Left lobe of liver (tissue), 2 donors: ENCODE results near the gene PHYKPL. TPM values are rescaled to one million over a fixed set of nuclear protein-coding genes. Genes with fewer than 3 reads are reported as not detected.

Experiments
- ATAC-seq: fragments of 200-7000 bp; cut with Tn5 transposase; one replicate; pipeline ENCODE4 v1.9.1; 2020; ENCODE audit warnings: mild to moderate bottlenecking, moderate library complexity
- DNase-seq: peaks from one replicate; pipeline ENCODE4 v3.0.0-alpha.2; 2020; ENCODE audit warnings: low spot score
- total RNA-seq: library from RNA; stranded (reverse); gene quantifications from one replicate; pipeline ENCODE4 v1.2.1, GENCODE V29; 2021
- donor health status: DM: no; HTN: no; CAD: no; lungs with moderate emphysema.
- donor health status: DM: no; HTN: yes; CAD: no.

PHYKPL gene
- total RNA-seq, 1 donor from 2014 or later, result 74.1 TPM

DNA sequence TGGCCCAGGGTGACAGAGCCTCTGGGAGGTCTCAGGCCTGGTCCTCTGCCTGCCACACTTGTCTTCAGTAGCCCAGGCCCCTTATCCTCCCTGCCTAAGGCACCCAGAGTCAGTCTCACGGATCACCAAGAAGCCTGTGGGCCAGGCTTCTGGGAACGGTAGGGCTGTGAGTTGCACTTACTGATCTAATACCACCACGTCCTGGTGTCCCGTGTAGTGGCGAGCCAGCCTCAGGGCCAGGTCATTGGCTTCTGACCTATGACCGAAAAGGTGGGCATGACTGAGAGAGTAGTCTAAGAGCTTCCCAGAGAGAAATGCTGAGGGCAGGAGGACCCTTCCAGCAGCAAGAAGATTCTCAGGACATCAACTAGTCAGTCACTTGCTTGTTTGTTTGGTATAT is 7.4 kb downstream of the PHYKPL start:
- peak; percentile 51 for ATAC-seq
- no peak for DNase-seq

DNA sequence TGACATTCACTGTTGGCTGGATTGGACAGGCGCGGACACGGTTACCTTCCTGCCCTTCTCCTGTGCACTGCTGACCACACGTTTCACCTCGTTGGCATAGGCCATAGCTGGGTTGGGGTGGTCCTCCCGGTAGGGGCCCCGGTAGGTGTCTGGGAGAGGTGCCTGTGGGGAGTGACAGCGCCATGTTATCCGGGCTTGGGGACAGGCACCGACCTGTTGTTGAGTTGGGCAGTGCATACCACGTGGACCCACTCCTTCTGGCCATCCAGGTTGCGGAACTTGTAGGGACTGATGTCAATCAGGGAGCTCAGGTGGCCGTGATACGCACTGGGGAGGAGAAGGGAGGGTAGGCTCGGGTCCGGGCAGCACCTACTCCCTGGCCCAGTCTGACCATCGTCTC is 8.2 kb downstream of the PHYKPL start:
- DNase-seq (no peak), ATAC-seq (no peak)

- DNase-seq, result no peak
- no peak for ATAC-seq
Measured at GRCh38 chr5:178223828-178224335, 8.7 kb downstream of the PHYKPL start.

DNA sequence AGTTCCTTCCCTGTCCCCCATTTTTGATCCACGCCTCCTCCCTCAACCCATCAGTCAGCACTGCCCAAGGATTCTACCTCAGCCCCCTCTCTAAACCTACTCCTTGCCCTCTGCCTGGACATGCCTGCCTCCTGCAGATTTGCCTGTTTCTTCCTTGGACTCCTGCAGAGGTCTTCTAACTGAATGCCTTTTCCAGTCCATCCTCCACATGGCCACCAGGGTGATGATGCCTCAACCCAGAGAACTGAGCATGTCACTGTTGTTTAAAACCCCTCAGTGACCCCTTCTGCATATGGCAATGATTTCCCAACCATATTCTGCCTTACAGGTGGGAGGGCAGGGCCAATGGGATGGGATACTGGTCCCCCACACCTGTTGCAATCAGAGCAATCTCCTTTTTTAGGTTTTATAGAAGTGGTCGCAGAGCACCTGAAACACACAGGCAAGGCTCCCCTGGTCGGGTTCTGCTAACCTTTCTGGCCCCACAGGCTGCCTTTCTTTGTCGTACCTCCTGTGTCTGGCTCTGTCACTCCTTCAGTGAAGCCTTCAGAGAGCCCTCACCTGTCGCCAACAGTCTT is 9.3 kb downstream of the PHYKPL start:
- no peak for DNase-seq
- no peak for ATAC-seq

GRCh38 chr5:178222292-178222691 is 10.3 kb downstream of the PHYKPL start:
- ATAC-seq (no peak), DNase-seq (no peak)

DNA sequence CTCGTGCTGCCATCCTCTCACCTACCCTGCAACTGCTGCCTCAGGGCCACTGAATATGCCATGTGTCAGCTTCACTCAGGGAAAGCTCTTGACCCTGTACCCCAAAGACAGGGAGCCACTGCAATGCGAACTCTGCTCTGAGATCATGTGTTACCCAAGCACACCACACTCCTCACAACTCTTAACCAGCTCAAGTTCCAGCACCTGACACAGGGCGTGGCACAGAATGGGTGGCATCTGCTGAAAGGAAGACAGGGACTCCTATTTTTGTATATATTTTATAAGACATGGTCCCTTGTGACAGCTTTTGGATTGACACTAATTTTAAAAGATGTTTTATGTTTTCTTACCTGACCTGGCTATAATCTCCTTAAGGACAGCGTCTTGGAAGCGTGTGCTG is 10.7 kb downstream of the PHYKPL start:
- ATAC-seq (no peak), DNase-seq (no peak)

DNA sequence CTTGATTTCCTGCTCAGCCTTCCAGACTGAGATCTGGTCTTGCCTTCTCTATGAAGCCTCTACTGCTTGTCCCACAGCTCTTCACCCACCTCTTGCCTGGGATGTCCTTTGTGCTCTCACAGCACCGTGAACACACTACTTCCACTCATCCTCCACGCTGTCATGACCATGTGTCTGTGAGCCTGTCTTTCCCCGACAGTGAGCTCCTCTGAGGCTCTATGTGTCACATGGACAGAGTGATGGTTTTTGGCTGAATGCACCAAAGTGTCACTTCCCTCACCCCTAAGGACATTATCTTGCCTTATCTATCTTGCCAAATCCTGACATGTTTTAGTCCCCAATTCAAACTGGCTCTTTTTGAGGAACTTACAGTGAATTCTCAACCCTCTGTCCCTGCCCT is 11.3 kb downstream of the PHYKPL start:
- no peak for DNase-seq
- peak; percentile 5 for ATAC-seq

- DNase-seq (no peak), ATAC-seq (no peak)
Measured at GRCh38 chr5:178218827-178219226, 13.8 kb downstream of the PHYKPL start.

DNA sequence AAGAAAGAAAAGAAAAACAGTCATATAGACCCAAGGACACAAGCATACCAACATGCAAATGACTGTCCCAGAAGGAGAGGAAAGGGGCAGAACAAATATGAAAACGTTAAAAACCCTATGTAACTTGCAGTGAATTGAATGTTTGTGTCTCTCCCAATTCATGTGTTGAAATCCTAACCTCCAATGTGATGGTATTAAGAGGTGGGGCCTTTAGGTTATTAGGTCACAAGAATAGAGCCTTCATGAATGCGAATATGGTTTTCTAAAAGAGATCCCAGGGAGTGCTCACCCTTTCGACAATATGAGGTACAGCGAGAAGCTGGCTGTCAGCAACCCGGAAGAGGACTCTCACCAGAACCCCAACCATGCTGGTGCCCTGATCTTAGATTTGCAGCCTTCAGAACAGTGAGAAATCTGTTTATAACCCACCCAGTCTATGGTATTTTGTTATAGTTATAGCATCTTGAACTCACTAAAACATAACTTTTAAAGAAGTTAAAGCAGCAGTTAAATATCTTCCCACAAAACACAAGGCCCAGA is 14.3 kb downstream of the PHYKPL start:
- no peak for DNase-seq
- no peak for ATAC-seq

GRCh38 chr5:178216779-178217178 is 15.8 kb downstream of the PHYKPL start:
- no peak for ATAC-seq
- no peak for DNase-seq

DNA sequence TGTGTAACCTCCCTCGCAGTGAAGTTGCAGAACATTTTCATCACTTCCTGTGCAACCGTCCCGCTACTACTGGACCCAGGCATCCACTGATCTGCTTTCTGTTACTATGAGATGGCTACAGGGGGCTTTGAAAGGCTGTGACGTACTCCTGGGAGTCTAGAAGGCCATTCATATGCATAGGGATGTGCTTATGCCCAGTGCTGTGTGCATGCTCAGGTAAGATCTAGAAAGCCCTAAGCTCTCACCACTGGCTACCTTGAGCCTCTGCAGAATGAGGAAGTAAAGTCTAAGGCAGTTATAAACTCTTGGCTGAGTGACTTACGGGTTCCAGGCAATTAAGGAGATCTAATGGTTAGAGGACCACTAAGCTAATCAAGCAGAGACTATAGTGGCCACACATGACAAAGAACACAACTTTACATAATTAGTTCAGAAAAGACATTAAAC is 16.5 kb downstream of the PHYKPL start:
- no peak for ATAC-seq

GRCh38 chr5:178215280-178216002 is 17.2 kb downstream of the PHYKPL start:
- ATAC-seq (no peak), DNase-seq (no peak)

More for the DNA sequence above, 16.5 kb downstream of the PHYKPL start:
- no peak for DNase-seq

GRCh38 chr5:178214160-178214803 is 18.3 kb downstream of the PHYKPL start:
- ATAC-seq (peak; percentile 1), DNase-seq (no peak)

DNA sequence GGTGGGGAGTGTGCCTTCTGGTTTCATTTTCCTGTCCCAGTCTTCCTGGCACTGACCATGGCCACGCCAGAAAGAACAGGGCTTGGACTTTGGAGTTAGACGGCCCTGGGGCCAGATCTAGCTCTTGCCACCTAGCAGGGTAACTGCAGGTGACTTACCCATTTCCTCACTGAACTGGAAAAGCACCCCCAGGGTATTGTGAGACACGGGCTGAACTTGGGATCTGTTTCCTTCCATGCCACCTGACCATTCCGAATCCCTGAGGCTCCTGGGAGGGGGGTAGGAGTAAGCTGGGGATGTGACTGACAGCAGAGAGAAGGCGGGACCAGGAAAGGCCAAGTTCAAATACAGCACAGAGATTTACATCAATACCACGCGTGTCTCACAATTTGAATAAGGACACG is 18.9 kb downstream of the PHYKPL start:
- peak; percentile 68 for ATAC-seq
- peak; percentile 85 for DNase-seq

- ATAC-seq (peak; percentile 81), DNase-seq (peak; percentile 91)
Measured at GRCh38 chr5:178213003-178213461, 19.6 kb downstream of the PHYKPL start.

- DNase-seq (no peak), ATAC-seq (no peak)
Measured at GRCh38 chr5:178212241-178213002, 20.2 kb downstream of the PHYKPL start.

DNA sequence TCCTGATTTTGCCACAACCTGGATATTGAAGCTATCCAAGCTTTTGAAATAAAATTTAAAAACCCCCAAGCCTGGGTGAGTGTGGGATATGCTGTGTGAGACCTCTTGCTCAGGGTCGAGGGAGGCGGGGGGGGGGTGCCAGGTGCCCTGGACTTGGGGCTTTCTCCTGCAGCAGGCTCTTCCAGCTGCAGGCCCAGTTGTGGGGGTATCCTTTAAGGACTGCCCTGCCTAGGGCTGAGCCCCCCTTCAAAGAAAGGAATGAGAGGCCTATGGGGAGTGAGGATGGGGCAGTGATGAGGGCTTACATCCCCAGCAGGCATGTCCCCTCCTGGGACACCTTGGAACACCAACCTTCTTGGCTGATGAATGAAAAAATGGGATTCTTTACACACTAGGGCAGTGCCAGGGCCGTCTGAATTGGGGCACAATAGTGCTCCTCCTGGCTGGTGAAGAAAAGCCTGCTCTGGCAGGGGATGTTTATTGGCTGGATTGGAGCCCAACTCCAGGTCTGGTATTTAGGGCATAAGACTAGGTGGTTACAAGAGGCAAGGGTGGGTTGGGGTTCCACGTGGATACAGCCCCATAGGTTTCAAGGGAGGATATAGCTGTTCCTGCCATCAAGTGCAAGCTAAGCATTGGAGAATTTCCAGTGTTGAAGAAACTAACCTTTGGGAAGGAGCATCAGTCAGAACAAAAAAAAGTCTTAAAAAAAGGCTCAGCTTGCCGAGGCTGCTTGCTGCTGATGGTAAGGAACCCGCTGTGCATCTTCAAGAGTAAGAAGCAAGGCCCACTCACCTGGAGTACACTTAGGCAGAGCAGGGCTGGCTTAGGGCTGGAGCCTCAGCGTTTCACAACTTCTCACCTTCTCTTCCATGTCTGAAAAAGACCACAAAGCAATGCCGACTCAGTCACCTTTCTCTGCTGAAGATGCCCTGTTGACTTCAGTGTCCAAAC is 21.2 kb downstream of the PHYKPL start:
- DNase-seq (no peak), ATAC-seq (no peak)

DNA sequence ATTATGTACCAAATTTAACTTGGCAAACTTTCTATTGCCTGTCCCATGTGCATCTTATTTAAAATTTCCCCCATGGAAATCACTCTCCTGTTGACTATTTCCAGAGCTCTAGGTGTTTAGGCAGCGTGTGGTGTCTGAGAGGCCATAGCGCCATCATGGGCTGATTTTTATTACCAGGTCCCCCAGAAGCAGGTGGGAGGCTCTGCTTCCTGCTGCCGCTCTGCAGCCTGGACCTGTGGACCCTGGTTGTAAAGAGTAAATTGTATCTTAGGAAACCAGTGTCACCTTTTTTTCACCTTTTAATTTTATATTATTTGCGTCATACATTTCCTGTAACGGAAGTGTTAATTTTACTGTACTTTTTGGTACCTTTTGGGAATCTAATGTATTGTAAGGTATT is 21.9 kb downstream of the PHYKPL start:
- DNase-seq (no peak), ATAC-seq (no peak)

DNA sequence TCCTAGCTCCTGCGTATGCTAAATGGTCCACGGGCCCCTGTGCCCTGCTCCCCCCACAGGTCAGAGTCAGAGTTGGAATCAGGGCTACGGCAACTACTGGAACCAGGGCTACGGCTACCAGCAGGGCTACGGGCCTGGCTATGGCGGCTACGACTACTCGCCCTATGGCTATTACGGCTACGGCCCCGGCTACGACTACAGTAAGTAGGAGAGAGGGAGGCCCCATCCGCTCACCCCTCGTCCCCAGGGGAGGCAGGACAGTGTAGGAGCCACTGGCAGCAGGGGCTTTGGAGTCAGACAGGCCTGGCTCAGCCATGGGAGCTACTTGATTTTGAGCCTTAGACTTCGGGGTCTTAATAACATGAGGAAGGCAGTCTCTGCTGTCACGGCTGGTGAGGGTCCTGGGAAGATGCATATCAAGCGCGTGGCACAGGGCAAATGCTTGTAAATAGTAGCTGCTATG is 22.5 kb downstream of the PHYKPL start:
- no peak for ATAC-seq
- no peak for DNase-seq
